ENCODE results near the gene PNPLA2. TPM values are rescaled to one million over a fixed set of nuclear protein-coding genes. Genes with fewer than 3 reads are reported as not detected.

PNPLA2 gene
- total RNA-seq, 2 experiments from 2014 or later = 202 to 220 TPM

DNA sequence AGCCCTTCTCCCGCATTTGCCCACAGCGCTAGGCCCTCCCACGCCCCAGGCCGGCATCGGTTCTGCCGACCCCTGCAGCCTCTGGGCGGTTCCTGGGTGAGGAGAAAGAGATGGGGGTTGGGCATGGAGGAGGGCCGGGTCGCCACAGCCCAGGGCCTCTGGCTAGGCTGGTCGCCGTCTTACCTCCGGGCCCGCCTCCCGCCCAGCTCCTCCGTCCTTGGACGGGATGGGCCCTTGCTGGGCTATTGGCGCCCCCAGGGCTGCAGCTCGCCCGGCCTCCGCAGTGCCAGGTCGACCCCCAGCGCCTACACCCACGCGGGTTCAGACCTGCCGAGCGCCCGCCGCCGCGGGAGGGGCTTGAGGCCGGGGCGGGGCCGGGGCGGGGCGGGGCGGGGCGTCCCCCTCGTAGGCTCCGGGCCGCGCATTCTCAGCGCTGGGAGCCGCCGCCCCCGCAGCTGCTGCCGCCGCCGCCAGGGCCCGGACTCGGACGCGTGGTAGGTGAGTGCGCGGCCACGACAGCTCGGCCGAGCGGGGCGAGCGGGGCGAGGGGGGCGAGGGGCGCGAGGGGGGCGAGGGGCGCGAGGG is 13.9 kb downstream of the PNPLA2 start, which contains the start of gene CD151:
Gene CD151, plus strand, starts transcription at position 424 of the 585 bp plus-strand sequence. CDS start 3,118 bp downstream, outside the sequence.
- Histone ChIP-seq H3K36me3 (ENCODE audit: insufficient read depth, low read length) (peaks cover 3% of the 10 kb centered on the region), H3K4me1 (ENCODE audit: insufficient read depth, low read length) (peaks cover 68% of the 10 kb centered on the region), H3K9me3 (ENCODE audit: control insufficient read depth in 1 of 2, insufficient read depth in 1 of 2, low read length in 2 of 2) (peaks cover 0 to 36% of the 10 kb centered on the region in 2 experiments), H3K27me3 (ENCODE audit: control insufficient read depth in 1 of 2, insufficient read depth in 2 of 2, low read length in 2 of 2) (peaks cover 42 to 50% of the 10 kb centered on the region in 2 experiments), H3K27ac (ENCODE audit: low read depth in 1 of 2, low read length in 2 of 2) (no peak within 1 kb of the TSS), H3K4me3 (ENCODE audit: low read length) (peak within 1 kb of the TSS; percentile 39)
- DNase-seq (peak in 8 of 14 experiments; percentile 26 to 85 (median 52)), ATAC-seq (ENCODE audit: poor library complexity) (peak; percentile 59)
- Mint-ChIP-seq H3K4me3 (peak within 1 kb of the TSS; percentile 85), H3K27me3 (peaks cover 41% of the 10 kb centered on the region), H3K9me3 (no peaks in the 10 kb centered on the region), H3K27ac (no peak within 1 kb of the TSS), H3K36me3 (ENCODE audit: low read depth) (no peaks in the 10 kb centered on the region), H3K4me1 (ENCODE audit: low read depth) (peaks cover 32% of the 10 kb centered on the region)
- TF ChIP-seq, protein P1, sequence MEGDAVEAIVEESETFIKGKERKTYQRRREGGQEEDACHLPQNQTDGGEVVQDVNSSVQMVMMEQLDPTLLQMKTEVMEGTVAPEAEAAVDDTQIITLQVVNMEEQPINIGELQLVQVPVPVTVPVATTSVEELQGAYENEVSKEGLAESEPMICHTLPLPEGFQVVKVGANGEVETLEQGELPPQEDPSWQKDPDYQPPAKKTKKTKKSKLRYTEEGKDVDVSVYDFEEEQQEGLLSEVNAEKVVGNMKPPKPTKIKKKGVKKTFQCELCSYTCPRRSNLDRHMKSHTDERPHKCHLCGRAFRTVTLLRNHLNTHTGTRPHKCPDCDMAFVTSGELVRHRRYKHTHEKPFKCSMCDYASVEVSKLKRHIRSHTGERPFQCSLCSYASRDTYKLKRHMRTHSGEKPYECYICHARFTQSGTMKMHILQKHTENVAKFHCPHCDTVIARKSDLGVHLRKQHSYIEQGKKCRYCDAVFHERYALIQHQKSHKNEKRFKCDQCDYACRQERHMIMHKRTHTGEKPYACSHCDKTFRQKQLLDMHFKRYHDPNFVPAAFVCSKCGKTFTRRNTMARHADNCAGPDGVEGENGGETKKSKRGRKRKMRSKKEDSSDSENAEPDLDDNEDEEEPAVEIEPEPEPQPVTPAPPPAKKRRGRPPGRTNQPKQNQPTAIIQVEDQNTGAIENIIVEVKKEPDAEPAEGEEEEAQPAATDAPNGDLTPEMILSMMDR (IDR thresholded peaks at IDR 0.05) = no peak
- ChIA-PET POLR2A (interaction anchor here (1.0 to 10.0 kb wide), 4 partner anchors 10 to 23 kb away, joined by 3 to 115 read pairs (median 38); partner anchors contain the start of genes PNPLA2, POLR2L, RPLP2 and TSPAN4), CTCF (no interaction called here)
- intact Hi-C loops (cut with DNase I, micrococcal nuclease) = no loop called here

DNA sequence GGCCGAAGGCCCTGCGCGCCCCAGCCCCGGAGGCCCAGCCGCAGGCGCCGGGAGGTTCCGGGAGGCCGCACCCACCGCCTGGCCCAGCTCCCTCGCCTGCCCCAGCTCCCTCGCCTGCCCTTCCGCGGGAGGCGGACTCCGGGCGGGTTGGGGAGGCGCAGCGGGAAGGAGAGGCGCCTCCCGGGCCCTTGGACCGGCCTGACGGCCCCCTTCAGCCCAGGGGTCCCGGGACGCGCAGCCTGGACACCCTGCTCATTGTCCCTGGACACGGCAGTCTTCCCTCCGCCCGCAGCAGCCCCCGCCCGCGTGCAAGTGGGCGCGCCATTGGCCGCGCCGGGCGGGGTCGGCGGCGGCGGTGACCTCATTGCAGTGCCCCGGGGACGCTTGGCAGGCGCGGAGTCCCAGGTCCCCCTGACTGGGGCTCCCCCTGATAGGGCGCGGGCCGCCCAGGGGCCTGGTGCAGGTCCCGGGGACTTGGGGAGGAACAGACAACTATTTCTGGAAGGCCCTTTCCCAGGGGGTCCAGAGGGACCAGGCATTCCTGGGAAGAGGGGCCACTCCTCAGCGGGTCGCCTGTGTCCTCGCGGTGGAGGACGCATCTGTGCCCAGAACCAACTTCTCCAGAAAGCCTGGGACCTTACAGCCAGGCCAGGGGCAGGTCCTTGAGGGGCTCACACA is 14.5 kb downstream of the PNPLA2 start:
- Mint-ChIP-seq H3K4me3 (peak overlapping the region; percentile 85), H3K27me3 (peaks cover 35% of the 10 kb centered on the region), H3K9me3 (no peaks in the 10 kb centered on the region), H3K4me1 (ENCODE audit: low read depth) (peaks cover 25% of the 10 kb centered on the region), H3K27ac (no peak overlapping the region), H3K36me3 (ENCODE audit: low read depth) (no peaks in the 10 kb centered on the region)
- Histone ChIP-seq H3K27me3 (ENCODE audit: control insufficient read depth in 1 of 2, insufficient read depth in 2 of 2, low read length in 2 of 2) (peaks cover 35 to 43% of the 10 kb centered on the region in 2 experiments), H3K36me3 (ENCODE audit: insufficient read depth, low read length) (peaks cover 6% of the 10 kb centered on the region), H3K4me3 (ENCODE audit: low read length) (peak overlapping the region; percentile 34), H3K9me3 (ENCODE audit: control insufficient read depth in 1 of 2, insufficient read depth in 1 of 2, low read length in 2 of 2) (peaks cover 0 to 30% of the 10 kb centered on the region in 2 experiments), H3K4me1 (ENCODE audit: insufficient read depth, low read length) (peaks cover 63% of the 10 kb centered on the region), H3K27ac (ENCODE audit: low read depth in 1 of 2, low read length in 2 of 2) (no peak overlapping the region)
- DNase-seq (peak in 5 of 14 experiments; percentile 19 to 72 (median 39)), ATAC-seq (ENCODE audit: poor library complexity) (peak; percentile 35)
- ChIA-PET POLR2A (interaction anchor here (1.0 to 10.0 kb wide), 4 partner anchors 9 to 24 kb away, joined by 3 to 115 read pairs (median 38); partner anchors contain the start of genes PNPLA2, POLR2L, RPLP2 and TSPAN4), CTCF (no interaction called here)
- TF ChIP-seq, protein P1 (IDR thresholded peaks at IDR 0.05) = no peak
- intact Hi-C loops (cut with DNase I, micrococcal nuclease) = no loop called here

DNA sequence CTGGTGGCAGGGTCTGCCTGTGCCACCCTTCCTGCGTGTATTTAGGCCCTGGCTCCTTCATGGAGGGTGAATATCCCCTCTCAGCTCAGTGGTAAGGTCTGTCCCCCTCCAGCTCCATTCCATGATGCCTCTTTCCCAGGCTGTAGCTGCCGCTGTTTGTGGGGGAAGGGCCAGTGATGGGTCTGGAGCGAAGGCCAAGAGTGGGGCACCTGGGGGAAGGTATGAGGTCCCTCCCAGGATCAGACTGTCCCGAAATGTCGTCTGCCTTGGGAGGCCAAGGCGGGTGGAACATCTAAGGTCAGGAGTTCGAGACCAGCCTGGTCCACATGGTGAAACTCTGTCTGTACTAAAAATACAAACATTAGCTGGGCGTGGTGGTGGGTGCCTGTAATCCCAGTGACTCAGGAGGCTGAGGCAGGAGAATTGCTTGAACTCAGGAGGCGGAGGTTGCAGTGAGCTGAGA is 15.2 kb downstream of the PNPLA2 start:
- H3K4me3 ChIP-seq (ENCODE audit: low read length) = peak overlapping the region; percentile 34
- ChIA-PET CTCF (no interaction called here), POLR2A (interaction anchor here (1.6 to 10.0 kb wide), 3 partner anchors 9 to 25 kb away, joined by 4 to 115 read pairs (median 71); partner anchors contain the start of genes PNPLA2, POLR2L and TSPAN4)
- no peak overlapping the region for H3K27ac ChIP-seq (ENCODE audit: low read depth in 1 of 2, low read length in 2 of 2)
- DNase-seq = no peak
- peaks cover 24% of the 10 kb centered on the region for H3K4me1 Mint-ChIP-seq (ENCODE audit: low read depth)
- no peak overlapping the region for H3K27ac Mint-ChIP-seq
- TF ChIP-seq, protein P1 (IDR thresholded peaks at IDR 0.05) = no peak
- intact Hi-C loops (cut with DNase I, micrococcal nuclease) = no loop called here
- H3K4me1 ChIP-seq (ENCODE audit: insufficient read depth, low read length) = peaks cover 58% of the 10 kb centered on the region
- no peaks in the 10 kb centered on the region for H3K9me3 Mint-ChIP-seq
- H3K9me3 ChIP-seq (ENCODE audit: control insufficient read depth in 1 of 2, insufficient read depth in 1 of 2, low read length in 2 of 2) = peaks cover 0 to 25% of the 10 kb centered on the region in 2 experiments
- peaks cover 29% of the 10 kb centered on the region for H3K27me3 Mint-ChIP-seq
- peaks cover 3% of the 10 kb centered on the region for H3K36me3 Mint-ChIP-seq (ENCODE audit: low read depth)
- H3K4me3 Mint-ChIP-seq = peak overlapping the region; percentile 85
- ATAC-seq (ENCODE audit: poor library complexity) = no peak
- H3K36me3 ChIP-seq (ENCODE audit: insufficient read depth, low read length) = peaks cover 11% of the 10 kb centered on the region
- H3K27me3 ChIP-seq (ENCODE audit: control insufficient read depth in 1 of 2, insufficient read depth in 2 of 2, low read length in 2 of 2) = peaks cover 29 to 37% of the 10 kb centered on the region in 2 experiments
